ENCODE measurements around the gene WBP11.

The WBP11 gene

DNA sequence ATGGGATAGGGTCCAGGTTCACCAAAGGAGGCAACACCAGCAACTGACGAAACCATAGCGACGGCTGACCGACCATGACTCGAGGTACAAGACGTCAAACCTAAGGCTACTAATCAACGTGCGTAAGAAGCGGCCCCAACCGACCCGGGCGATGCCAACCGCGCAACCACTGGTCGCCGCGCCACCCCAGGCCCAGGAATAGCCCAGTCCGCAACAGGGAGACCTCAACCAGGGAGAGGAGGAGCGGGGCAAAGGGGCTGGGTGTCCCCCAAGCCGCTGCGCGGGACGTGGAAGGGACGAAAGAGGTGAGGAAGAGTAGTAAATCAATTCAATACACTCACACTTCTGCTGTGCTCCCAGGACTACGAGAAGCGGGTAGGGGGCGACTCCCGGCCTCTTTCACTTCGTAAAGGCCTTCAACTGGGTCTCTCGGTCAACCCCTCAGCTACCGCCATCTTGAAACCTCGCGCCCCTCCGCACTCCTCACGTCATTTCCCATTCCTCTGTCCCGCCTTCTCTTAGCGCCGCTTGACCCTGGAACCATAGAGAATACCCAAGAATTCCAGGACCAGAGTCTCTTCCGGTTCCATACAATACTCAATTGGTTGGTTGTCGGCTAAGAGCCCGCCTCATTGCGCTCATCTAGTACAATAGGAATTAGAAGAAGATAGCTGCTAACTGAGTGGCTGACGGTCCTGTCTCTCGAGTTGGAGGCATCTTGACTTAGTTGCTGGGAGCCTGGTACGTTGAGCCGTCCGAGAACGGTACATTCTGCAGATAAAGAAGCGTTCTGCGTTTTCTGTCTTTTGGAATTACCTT is at the start of gene WBP11, which contains the start of gene C12orf60:
Gene WBP11, minus strand, starts transcription at position 468 of the 819 bp plus-strand sequence. CDS start 2,095 bp downstream, outside the sequence.
Gene C12orf60, plus strand, starts transcription at position 660 of the 819 bp plus-strand sequence. CDS start 19,266 bp downstream, outside the sequence.
- DNase-seq (ENCODE audit: low read depth, low spot score) = peak; percentile 97

DNA sequence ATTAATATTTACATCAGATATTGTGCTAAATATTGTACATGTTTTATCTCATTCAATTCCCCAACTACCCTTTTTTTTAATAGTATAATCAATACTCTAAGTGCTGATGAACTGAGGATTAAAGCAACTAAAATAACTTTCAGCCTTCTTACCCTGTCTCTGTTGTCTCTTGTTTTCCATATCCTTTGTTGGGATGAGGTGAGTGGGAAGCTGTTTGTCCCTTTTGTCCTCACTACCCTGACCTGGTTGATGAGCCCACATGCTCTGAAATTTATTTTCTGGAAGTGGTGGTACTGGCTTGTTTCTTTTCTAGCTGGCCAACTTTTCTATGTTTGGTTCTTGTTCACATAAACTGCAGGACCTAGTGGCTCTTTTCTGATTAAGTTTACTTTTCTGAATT is 49.6 kb upstream of the WBP11 start:
- DNase-seq (ENCODE audit: low read depth, low spot score) = no peak

DNA sequence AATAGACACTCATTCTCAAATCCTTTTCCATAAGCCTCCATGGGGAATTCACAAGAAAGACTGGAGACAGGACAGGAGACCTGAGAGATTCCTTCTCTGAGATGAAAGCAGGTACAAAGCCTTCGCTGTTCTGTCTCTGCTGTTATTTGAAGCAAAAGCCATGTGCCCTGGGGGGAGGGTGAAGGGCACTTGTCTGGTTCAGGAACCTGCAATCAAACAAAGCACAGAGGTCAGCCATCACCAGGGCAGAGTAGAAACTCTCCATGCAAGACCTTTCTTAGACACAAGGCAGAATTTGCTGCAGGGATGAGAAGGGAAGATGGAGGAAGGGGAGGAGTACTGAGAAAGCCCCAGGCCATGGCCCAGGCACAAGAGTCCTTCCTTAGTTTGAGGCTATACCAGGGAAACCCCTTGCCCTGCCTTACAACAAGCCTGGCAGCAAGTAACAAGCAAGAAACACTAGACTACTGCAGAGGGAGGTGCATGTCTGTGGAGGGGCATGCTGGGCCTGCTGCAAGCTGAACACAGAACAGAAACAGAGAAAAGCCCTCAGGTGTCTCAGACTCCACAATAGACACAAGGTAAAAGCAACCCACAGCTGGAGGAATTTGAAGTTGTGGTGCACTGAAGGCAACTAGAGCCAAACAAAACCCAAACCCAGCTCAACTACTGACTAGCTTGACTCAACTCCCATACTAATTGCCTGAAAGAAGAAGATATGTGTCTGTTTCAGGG is 47.8 kb upstream of the WBP11 start:
- DNase-seq (ENCODE audit: low read depth, low spot score) = no peak

DNA sequence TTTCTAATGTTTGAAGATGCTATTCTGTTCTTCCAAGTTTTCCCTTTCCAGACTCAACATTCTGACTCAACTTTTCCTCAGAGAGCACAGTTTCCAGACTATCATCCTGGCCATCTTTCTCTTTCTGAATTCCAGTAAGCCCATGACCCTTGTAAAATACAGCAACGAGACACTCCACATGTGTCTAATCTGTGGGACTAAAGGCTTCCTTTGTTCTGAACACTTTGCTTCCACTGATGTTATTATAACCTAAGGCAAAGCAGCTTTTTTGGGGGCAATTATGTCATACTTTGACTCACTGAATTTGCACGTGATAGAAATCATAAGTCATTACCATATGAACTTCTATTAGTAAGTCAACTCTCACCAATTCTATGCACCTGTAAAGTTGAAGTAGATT is 46.4 kb upstream of the WBP11 start:
- no peak for DNase-seq (ENCODE audit: low read depth, low spot score)

DNA sequence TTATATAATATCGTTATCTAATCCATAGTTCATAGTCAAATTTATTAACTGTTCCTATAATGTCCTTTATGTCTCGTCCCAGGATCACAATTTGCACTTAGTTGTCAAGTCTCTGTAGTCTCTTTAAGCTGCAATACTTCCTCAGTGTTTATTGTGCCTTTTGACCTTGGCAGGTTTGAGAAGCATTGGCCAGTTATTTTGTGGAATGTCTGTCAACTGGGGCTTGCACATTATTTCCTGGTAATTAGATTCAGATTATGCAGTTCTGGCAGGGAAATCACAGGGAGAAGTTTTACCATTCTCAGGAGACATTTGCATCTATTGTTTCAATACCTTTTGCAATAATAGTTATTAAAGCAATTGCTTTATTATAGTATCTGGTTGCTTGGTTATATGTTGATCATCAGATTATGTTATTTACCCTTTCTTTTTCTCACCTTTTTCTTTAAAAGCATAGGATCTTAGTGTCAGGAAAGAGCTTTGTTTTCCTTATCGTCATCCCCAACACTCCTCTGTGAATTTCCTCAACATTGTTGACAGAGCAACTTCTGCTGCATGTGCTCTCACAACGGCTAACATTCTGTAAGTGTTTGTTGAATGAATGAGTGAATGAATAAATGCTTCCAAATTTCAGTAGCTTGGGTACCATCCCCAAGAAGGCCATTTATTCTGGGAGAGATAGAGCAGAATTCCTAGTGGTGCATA is 43.8 kb upstream of the WBP11 start:
- DNase-seq (ENCODE audit: low read depth, low spot score) = no peak

DNA sequence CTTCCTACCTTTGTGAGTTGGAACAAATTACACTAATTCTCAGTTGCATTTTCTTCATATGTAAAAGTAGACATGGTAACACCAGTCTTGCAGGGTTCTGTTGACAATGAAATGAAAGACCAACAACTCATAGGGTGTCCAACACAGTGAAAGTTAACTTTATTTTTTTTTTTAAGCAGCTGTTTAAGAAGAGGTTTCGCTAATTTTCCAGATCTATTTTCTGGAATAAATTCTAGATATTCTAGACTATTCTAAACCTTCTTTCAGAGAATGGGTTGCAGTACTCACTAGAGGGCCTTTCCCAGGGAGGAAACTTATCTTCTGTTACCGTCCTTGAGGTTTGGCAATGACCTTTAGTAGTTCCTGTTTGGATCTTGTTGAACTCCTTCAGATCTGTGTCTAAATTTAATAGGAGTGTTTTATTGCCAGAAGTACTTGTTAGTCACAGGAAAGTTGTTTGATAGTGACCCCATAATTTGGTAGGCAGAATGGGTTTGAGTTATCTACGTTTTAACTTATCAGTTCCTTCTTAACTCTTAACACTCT is 42.8 kb upstream of the WBP11 start:
- no peak for DNase-seq (ENCODE audit: low read depth, low spot score)

DNA sequence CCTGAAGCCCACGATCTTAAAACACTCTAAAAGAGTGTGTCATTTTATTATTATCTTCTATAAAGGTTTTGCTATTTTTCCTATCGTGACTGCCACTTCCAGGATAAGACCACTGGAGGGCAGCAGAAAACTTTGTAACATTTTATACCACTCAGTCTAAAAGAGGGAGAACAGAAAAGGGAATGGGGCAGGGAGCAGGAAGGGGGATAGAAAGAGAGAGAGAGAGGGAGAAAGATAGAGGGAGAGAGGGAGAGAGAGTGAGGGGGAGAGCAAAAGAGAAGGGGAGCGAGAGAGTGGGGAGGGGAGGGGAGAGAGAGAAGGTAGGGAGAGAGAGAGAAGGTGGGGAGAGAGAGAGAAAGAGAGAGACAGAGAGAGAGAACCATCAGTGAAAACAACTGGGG is 42.1 kb upstream of the WBP11 start:
- no peak for DNase-seq (ENCODE audit: low read depth, low spot score)

DNA sequence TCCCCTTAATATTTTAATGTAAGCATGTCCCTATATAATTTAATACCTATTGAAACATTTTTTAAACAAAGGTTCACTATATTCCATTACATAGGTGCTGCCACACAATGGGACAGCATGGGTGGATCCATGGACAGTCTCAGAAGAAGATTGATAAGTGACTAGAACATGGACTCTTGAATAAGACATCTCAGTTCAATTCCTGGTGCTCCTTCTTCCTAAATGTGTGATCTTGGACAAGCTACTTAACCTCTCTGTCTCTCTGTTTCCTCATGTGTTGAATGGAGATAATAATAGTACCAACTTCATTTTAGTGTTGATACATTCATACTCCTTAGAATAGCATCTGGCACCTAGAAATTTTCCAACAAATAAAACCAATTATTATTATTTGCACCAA is 41.1 kb upstream of the WBP11 start:
- no peak for DNase-seq (ENCODE audit: low read depth, low spot score)

DNA sequence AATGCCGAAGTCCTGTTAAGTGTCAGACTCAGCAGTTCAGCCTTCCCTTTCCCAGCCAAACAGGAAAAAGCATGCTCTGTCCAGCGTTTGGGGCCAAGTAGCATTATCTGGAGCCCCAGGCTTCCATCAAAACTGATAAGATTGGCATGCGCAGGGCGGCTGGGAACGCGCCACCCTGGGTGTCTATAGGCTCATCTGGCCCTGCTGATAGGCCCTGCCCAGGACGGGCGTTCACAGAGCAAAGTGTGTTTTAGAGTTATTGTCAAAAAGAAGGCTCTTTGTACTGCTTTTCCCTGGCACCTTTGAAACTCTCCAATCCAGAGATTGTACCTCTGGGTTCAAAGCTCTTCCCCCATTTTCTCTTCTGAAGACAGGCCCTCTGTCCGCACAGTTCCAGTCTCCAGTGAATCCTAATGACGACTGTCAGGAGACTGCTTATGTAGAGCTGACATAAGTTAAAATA is 40.2 kb upstream of the WBP11 start, which contains the start of gene ART4:
Gene ART4, minus strand, starts transcription at position 102 of the 463 bp plus-strand sequence. CDS start 413 bp downstream, outside the sequence.
- no peak for DNase-seq (ENCODE audit: low read depth, low spot score)

DNA sequence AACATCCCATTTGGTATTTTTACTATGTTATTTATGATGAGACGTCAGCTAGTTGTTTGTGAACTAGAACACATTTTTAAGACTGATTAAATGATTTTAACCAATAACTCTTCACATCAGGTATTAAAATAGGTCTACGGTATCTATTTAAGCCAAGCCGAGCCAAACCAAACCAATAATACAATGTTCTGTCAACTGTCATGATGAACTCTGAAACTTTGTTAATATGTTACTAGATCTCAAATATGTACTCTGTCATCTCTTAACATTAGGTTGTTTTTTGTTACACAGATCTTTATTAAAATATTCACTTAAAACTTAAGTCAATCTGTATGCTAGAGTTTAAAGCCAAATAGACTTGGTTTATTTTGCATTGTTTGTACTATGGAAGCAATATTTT is 39.0 kb upstream of the WBP11 start:
- DNase-seq (ENCODE audit: low read depth, low spot score) = no peak

DNA sequence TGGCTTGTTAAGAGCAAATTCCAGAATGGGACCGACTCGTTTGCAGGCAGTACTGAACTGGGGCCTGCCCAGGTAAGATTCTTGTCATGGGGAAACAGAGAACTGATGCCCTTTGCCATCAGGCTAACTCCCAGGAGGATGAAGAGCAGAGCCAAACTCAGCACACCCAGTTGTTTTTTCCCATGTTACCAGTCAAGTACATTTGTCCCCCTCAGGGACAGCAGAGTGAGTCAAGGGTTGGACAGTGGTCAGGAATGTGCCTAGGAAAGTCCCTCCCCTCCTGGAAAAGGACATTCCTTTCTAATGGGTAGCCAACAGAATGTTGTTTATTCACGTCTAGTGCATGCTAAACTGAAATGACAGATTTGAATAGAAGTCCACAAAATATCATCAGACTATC is 38.5 kb upstream of the WBP11 start:
- no peak for DNase-seq (ENCODE audit: low read depth, low spot score)

DNA sequence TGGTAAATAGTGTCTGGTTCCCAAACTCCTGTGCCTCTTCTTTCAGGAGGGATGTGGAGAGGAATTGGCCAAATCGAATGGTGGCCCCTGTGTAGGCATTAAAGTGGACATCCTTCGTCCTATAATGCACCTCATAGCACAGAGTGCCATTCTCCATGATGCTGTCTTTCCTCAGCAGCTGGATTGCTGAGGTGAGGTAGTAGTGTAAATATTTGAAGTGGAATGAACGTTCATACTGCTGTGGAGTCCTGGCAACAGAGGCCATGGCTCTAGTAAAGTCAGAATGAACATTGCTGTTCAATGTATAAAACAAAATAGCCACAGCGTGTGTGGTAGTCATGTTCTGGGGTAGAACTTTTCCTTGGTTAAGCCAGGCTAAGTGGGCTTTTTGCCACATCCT is 37.3 kb upstream of the WBP11 start:
- DNase-seq (ENCODE audit: low read depth, low spot score) = no peak

DNA sequence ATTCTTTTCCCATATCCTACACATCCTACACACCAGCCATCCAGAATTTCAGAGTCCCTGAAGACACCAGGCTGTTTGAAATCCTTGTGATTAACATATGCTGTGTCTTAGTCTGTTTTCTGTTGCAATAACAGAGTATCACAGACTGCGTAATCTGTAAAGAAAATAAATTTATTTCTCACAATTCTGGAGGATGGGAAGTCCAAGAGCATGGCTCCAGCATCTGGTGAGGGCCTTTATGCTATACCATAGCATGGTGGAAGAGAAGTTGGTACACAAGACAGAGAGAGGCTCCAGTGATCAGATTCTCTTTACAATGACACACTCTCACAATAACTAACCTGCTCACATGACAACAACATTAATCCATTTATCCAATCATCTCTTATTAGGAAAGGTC is 36.0 kb upstream of the WBP11 start:
- DNase-seq (ENCODE audit: low read depth, low spot score) = no peak

DNA sequence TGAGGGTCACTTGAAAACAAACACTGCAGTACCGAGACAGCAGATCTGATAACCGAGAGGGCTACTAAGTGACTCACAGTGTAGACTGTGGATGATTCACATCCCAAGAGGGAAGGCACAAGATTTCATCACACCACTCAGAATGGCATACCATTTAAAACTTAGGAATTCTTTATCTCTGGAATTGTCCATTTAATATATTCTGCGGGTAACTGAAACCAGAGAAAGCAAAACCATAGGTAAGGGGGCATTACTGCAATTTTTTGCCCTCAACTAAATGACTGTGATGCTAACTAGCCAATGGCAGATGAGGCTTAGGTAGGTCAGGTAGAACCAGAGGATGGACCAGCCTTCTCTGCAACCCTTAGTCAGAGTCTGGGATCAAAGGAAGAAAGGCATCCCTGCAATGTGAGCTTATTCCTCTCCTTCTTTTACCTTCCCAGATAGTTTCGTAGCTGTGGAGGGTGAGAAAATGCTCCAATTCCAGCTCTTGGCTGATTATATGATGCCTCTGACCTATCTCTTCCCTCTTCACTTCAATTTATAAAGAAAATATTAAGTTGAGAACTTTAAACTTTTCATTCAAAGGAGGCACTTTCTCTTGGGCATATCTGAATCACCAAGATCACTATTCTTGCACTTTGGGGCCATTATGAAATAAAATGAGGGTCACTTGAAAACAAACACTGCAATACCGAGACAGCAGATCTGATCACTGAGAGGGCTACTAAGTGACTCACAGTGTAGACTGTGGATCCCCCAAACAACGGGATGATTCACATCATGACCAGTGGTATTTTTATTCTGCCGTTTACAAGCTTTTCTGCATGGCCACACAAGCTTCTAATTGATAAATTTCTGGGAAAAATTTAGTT is 33.3 kb upstream of the WBP11 start:
- no peak for DNase-seq (ENCODE audit: low read depth, low spot score)

DNA sequence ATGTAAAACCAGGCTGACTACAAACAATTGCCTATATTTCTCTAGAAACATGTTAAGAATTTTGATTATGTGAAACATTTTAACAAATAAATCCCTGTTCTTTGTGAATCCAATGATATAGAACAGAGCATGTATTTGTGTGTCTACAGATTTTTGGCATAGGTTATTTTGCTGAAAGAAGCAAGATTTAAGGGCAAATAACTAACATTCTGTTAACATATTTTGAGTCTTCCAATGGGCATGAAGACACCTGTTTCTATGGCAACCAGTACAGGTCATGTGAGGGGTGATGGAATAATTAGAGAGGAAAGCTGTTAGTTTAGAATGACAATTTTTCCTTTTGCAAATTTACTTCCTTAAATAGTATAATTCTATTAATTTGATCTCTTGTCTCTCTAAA is 31.2 kb upstream of the WBP11 start:
- DNase-seq (ENCODE audit: low read depth, low spot score) = no peak

DNA sequence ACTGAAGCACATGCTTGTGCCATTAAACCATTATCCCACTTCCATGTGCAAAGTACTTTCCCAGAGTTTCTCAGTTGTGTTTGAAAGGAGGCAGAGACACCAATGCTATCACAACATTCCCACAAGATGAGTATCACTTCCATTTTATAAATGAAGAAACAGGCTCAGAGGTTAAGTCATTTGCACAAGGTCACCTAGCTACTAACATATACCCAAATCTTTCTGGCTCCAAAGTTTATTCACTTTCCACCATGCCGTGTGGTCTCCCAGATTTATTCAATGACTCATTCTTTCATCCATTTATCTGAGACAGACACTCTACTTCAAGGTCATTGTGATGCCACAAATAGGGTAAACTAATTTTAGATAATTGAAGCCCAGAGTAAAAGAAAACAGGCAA is 30.7 kb upstream of the WBP11 start:
- no peak for DNase-seq (ENCODE audit: low read depth, low spot score)

DNA sequence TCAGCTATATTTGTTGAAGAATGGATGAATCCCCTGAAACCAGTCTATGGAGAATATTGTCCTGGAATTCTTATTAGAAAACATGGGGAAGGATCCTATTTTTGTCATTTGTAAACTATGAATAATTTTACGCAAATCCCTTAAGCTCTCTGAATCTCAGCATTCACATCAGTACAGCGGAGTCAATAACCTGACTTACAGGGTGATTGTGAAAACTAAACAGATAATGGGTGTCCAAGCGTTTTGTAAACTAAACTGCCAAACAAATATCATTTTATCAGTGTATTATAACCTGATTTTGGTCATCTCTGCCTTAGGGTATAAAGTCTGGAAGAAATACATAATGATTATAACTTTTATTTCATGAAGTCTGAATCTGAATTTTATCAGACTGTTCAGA is 30.1 kb upstream of the WBP11 start:
- no peak for DNase-seq (ENCODE audit: low read depth, low spot score)

DNA sequence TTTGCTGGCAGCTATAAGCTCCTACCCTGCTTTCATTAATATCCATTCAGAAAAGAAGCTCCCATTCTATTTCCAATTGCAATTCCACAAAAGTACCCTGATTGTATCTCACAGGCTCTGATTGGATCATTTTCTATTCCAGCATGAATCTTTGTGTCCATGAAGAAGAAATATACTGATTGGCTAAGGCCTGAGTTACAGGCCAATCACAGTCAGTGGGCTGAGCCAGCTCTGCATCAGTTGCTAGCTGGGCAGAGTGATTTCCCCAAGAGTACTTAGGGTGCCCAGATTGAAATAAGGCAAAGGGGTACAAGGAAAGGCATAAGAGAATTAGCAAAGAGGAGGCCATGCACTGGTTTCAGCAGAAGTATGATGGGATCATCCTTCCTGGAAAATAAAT is 25.6 kb upstream of the WBP11 start:
- DNase-seq (ENCODE audit: low read depth, low spot score) = no peak

DNA sequence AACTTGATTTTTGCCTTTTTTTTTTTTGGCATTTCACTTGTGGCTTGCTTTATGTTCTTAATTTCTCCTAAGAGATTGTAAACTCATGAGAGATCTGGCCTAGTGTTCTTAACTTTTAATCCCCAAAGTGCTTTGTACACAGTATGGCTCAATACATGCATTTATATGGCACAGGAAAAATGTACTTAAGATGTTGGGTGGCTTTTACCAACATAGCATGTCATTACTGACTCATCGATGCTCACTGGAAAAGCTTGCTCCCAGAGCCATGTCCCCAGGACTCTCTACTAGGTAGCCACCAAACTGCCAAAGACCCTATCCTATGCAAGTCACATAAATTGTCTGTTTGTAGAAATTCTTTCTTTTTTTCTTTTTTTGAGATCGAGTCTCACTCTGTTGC is 23.8 kb upstream of the WBP11 start:
- no peak for DNase-seq (ENCODE audit: low read depth, low spot score)

DNA sequence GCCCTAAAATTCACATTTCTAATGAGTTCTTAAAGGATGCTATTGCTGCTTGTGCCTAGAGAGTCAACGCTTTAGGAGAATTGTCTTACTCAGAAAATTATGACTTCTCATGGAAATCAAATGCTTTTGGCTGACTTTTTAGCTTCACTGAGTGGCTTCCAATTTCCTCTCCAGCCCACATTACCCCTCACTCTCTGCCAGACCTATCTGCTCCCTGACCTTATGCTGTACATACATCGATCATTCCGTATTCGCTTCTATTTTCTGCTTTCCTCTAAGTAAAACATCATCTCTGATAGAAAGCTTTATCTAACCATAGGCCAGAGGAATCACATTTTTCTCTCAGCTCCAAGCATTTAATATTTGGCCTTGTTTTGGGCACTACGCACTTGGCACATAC is 23.2 kb upstream of the WBP11 start:
- DNase-seq (ENCODE audit: low read depth, low spot score) = no peak

DNA sequence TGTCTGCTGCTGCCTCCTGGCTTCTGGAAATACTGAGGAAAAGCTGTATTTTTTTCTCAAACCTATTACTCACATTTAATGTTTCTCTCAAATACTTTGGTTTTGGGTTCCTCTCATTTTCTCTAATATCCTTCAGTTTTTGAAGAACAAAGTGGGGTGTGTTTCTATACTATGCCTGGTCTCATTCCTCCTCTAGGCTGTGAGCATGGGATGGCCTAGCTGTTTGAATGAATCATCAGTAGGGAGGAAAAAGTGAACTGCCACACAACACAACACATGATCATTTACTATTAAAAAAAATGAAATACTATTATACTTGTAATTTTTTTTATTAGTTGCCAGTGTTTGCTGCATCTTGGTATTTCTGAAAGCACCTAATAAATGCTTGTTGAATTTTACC is 22.0 kb upstream of the WBP11 start:
- DNase-seq (ENCODE audit: low read depth, low spot score) = no peak

All from smooth muscle cell of the brain vasculature (primary cell).